HG02943 (cell line): ENCODE measurements around the gene ANKRD66.
"Not testable (repeated sequence)": the region's sequence is repeated elsewhere in the genome, so short reads cannot be mapped to it uniquely, and the experiment has no call there.

Experiments used
- ATAC-seq: cut with Tn5 transposase; IDR thresholded peaks from one replicate; pipeline ENCODE4 v1.9.1; 2021; ENCODE audit warnings: mild to moderate bottlenecking, low read depth, moderate library complexity; ENCODE audit not compliant: unreplicated experiment

ANKRD66 gene

GRCh38 chr6:46746696-46747095 is at the start of gene ANKRD66:
Gene ANKRD66, plus strand, starts transcription at chr6:46746933. Its CDS starts 5,016 bp downstream, at chr6:46751949.
- no peak for ATAC-seq

- ATAC-seq, result no peak
Measured at GRCh38 chr6:46699970-46700369, 46.8 kb upstream of the ANKRD66 start.

GRCh38 chr6:46704562-46704961 is 42.2 kb upstream of the ANKRD66 start:
- no peak for ATAC-seq

- ATAC-seq, result no peak
Measured at GRCh38 chr6:46706464-46706863, 40.3 kb upstream of the ANKRD66 start.

GRCh38 chr6:46711491-46711890 is 35.2 kb upstream of the ANKRD66 start:
- no peak for ATAC-seq

GRCh38 chr6:46715141-46715540 is 31.6 kb upstream of the ANKRD66 start:
- ATAC-seq, result no peak

GRCh38 chr6:46719099-46719498 is 27.6 kb upstream of the ANKRD66 start:
- ATAC-seq, result no peak

GRCh38 chr6:46720401-46720800 is 26.3 kb upstream of the ANKRD66 start:
- no peak for ATAC-seq

GRCh38 chr6:46729787-46730326 is 16.9 kb upstream of the ANKRD66 start:
- ATAC-seq, result no peak

GRCh38 chr6:46730921-46731461 is 15.7 kb upstream of the ANKRD66 start:
- no peak for ATAC-seq

- no peak for ATAC-seq
Measured at GRCh38 chr6:46733341-46733801, 13.4 kb upstream of the ANKRD66 start.

GRCh38 chr6:46734867-46735719 is 11.6 kb upstream of the ANKRD66 start, which contains the start of gene PLA2G7:
Gene PLA2G7, minus strand, starts transcription at chr6:46735375. Its CDS starts 12,484 bp downstream, at chr6:46722891.
- ATAC-seq, result no peak

GRCh38 chr6:46735720-46736031 is 11.1 kb upstream of the ANKRD66 start:
- ATAC-seq, result no peak

- no peak for ATAC-seq
Measured at GRCh38 chr6:46736906-46737305, 9.8 kb upstream of the ANKRD66 start.

GRCh38 chr6:46741482-46741881 is 5.3 kb upstream of the ANKRD66 start:
- ATAC-seq, result no peak

- ATAC-seq, result no peak
Measured at GRCh38 chr6:46741910-46742309, 4.8 kb upstream of the ANKRD66 start.

GRCh38 chr6:46743425-46744158 is 3.1 kb upstream of the ANKRD66 start:
- ATAC-seq, result no peak

- not testable (repeated sequence) for ATAC-seq
Measured at GRCh38 chr6:46744159-46744725, 2.5 kb upstream of the ANKRD66 start.

- no peak for ATAC-seq
Measured at GRCh38 chr6:46745973-46746372, 760 bp upstream of the ANKRD66 start.

GRCh38 chr6:46748940-46749503 is 2.3 kb downstream of the ANKRD66 start:
- ATAC-seq, result no peak
